Activated CD4-positive, alpha-beta T cell treated with anti-CD3 and anti-CD28 coated beads, Interleukin-2, amount 50 U/mL, for 4 hours (primary cell): Measurements from ENCODE around the gene FGF9.

ENCODE experiments used
- DNase-seq, 2 experiments: peaks; one replicate each; pipeline ENCODE4 v3.0.0-alpha.2; 2020

The FGF9 gene

GRCh38 chr13:21675095-21675991 lies 4.5 kb downstream of the FGF9 start:
- DNase-seq: peak in 1 of 2 experiments; percentile 38

GRCh38 chr13:21676611-21677021 lies 5.7 kb downstream of the FGF9 start:
- no peak for DNase-seq

- no peak for DNase-seq
These were observed 6.3 kb downstream of the FGF9 start for GRCh38 chr13:21677075-21677623.

GRCh38 chr13:21683034-21683733 lies 12.3 kb downstream of the FGF9 start:
- no peak for DNase-seq

GRCh38 chr13:21684576-21684975 lies 13.7 kb downstream of the FGF9 start:
- no peak for DNase-seq

- no peak for DNase-seq
These were observed 14.7 kb downstream of the FGF9 start for GRCh38 chr13:21685485-21686064.

GRCh38 chr13:21686751-21687391 lies 16.0 kb downstream of the FGF9 start:
- no peak for DNase-seq

- no peak for DNase-seq
These were observed 17.2 kb downstream of the FGF9 start for GRCh38 chr13:21688056-21688455.

GRCh38 chr13:21689097-21689496 lies 18.2 kb downstream of the FGF9 start:
- no peak for DNase-seq

GRCh38 chr13:21690955-21691354 lies 20.1 kb downstream of the FGF9 start:
- no peak for DNase-seq

- no peak for DNase-seq
These were observed 20.6 kb downstream of the FGF9 start for GRCh38 chr13:21691500-21691899.

- DNase-seq: no peak
These were observed 21.1 kb downstream of the FGF9 start for GRCh38 chr13:21691928-21692327.

GRCh38 chr13:21694831-21695230 lies 24.0 kb downstream of the FGF9 start:
- DNase-seq: no peak

GRCh38 chr13:21695546-21695945 lies 24.7 kb downstream of the FGF9 start:
- no peak for DNase-seq

- no peak for DNase-seq
These were observed 26.1 kb downstream of the FGF9 start for GRCh38 chr13:21696865-21697448.

GRCh38 chr13:21698817-21699679 lies 28.2 kb downstream of the FGF9 start:
- no peak for DNase-seq

- no peak for DNase-seq
These were observed 30.6 kb downstream of the FGF9 start for GRCh38 chr13:21701460-21701859.

GRCh38 chr13:21703846-21704245 lies 33.0 kb downstream of the FGF9 start:
- DNase-seq: no peak

GRCh38 chr13:21707586-21707985 lies 36.7 kb downstream of the FGF9 start:
- DNase-seq: no peak

GRCh38 chr13:21709697-21710096 lies 38.8 kb downstream of the FGF9 start:
- no peak for DNase-seq

- DNase-seq: no peak
These were observed 39.3 kb downstream of the FGF9 start for GRCh38 chr13:21710163-21710562.

- no peak for DNase-seq
These were observed 46.9 kb downstream of the FGF9 start for GRCh38 chr13:21717817-21718216.
